ENCODE measurements around the gene NAALADL2.

DNA sequence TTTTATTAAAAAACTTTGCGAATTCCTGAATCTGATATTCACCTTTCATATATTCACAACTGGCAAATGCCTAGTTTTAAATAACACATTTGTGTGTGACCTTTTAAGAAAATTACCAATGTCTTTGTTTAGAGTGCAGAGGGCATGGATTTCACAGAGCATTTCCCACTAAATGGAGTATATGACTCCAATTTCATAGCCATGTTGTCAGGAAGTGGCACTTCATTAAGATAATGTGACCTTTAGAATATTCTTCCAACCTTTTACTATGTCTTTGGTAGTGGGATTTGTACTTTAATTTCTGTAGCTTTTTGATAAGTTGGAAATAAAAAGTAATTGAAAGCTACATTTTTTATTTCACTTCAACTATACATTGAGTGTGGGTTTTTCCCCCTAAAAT, 188.7 kb downstream of the NAALADL2 start:
- TF ChIP-seq, protein P1, sequence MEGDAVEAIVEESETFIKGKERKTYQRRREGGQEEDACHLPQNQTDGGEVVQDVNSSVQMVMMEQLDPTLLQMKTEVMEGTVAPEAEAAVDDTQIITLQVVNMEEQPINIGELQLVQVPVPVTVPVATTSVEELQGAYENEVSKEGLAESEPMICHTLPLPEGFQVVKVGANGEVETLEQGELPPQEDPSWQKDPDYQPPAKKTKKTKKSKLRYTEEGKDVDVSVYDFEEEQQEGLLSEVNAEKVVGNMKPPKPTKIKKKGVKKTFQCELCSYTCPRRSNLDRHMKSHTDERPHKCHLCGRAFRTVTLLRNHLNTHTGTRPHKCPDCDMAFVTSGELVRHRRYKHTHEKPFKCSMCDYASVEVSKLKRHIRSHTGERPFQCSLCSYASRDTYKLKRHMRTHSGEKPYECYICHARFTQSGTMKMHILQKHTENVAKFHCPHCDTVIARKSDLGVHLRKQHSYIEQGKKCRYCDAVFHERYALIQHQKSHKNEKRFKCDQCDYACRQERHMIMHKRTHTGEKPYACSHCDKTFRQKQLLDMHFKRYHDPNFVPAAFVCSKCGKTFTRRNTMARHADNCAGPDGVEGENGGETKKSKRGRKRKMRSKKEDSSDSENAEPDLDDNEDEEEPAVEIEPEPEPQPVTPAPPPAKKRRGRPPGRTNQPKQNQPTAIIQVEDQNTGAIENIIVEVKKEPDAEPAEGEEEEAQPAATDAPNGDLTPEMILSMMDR (IDR thresholded peaks at IDR 0.05): no peak
- TF ChIP-seq POLR2A (IDR thresholded peaks at IDR 0.05): no peak
